K562 (cell line): ENCODE measurements around the gene TMEM100. TPM values are rescaled to one million over a fixed set of nuclear protein-coding genes. Genes with fewer than 3 reads are reported as not detected.

Experiments
- BMI1 ChIP-seq: fragments of 150-350 bp; IDR thresholded peaks from 2 replicates; pipeline ENCODE4 v1.6.1; 2014; ENCODE audit warnings: low read length
- CBX8 ChIP-seq: fragments of 200-600 bp; sonication (generic); IDR thresholded peaks from 2 replicates; pipeline ENCODE4 v1.6.1; 2012; ENCODE audit warnings: borderline replicate concordance, mixed run types, low read depth, mild to moderate bottlenecking, moderate library complexity, mixed read lengths, low read length, control low read depth, inconsistent platforms; ENCODE audit not compliant: poor library complexity, severe bottlenecking; ENCODE audit errors: extremely low read depth
- E2F6 ChIP-seq, 2 experiments: IDR thresholded peaks; 2 replicates each; pipeline ENCODE4 v1.6.1; 2011; ENCODE audit warnings: borderline replicate concordance in 1 of 2, control low read depth in 1 of 2, low read depth in 1 of 2, low read length in 1 of 2, mild to moderate bottlenecking in 1 of 2, mixed read lengths in 1 of 2, moderate library complexity in 1 of 2; ENCODE audit not compliant: insufficient read depth in 1 of 2, insufficient read length in 1 of 2, poor library complexity in 1 of 2, severe bottlenecking in 1 of 2; ENCODE audit errors: extremely low read depth in 1 of 2
- FOSL1 ChIP-seq: fragments of 200-800 bp; sonication (Bioruptor generic); conservative IDR thresholded peaks from 2 replicates; pipeline ENCODE4 v1.6.1; 2016; ENCODE audit warnings: missing genetic modification characterization, missing compliant biosample characterization
- KLF6 ChIP-seq: fragments of 250-450 bp; sonication (Bioruptor Pico); IDR thresholded peaks from 2 replicates; pipeline ENCODE4 v1.4.0; 2020; ENCODE audit warnings: mild to moderate bottlenecking, moderate library complexity, borderline replicate concordance
- MBD1 ChIP-seq: fragments of 250-450 bp; sonication (Bioruptor Pico); IDR thresholded peaks from 2 replicates; pipeline ENCODE4 v1.8.0; 2022; ENCODE audit warnings: inconsistent platforms
- MCM5 ChIP-seq: fragments of 450-650 bp; IDR thresholded peaks from 2 replicates; pipeline ENCODE4 v1.6.1; 2016; ENCODE audit warnings: low read depth
- MTA3 ChIP-seq: fragments of 450-650 bp; formaldehyde crosslinking; IDR thresholded peaks from 2 replicates; pipeline ENCODE4 v1.6.1; 2017; ENCODE audit warnings: mild to moderate bottlenecking, borderline replicate concordance
- TRIM25 ChIP-seq: fragments of 450-650 bp; IDR thresholded peaks from 2 replicates; pipeline ENCODE4 v1.7.0; 2016; ENCODE audit warnings: borderline replicate concordance
- TSC22D4 ChIP-seq: fragments of 450-650 bp; IDR thresholded peaks from 2 replicates; pipeline ENCODE4 v1.6.1; 2016; ENCODE audit warnings: missing genetic modification characterization, missing biosample characterization, control low read depth
- ZC3H11A ChIP-seq: IDR thresholded peaks from 2 replicates; pipeline ENCODE4 v1.6.1; 2012; ENCODE audit warnings: low read depth, low read length, improper control_type of control experiment
- ZNF133 ChIP-seq: fragments of 250-450 bp; sonication (Bioruptor Pico); IDR thresholded peaks from 2 replicates; pipeline ENCODE4 v1.4.0; 2020; ENCODE audit warnings: mild to moderate bottlenecking
- ZNF586 ChIP-seq: fragments of 450-650 bp; formaldehyde crosslinking; conservative IDR thresholded peaks from 2 replicates; pipeline ENCODE4 v1.4.0; 2020; ENCODE audit warnings: mild to moderate bottlenecking, moderate library complexity
- polyA plus RNA-seq, 8 experiments: library from polyadenylated mRNA; depleted of rRNA in 4 of 8; stranded (reverse) in 5 of 8; unstranded in 3 of 8; fragments of >200 nt; fragmentation: Nextera tagmentation in 2 of 8; fragmentation: Illumina TruSeq in 1 of 8; extraction: Ambion mirVana in 2 of 8; extraction: Trizol in 1 of 8; gene quantifications; 2 replicates each; pipeline versions ENCODE4 v1.2.1 to v1.2.3, GENCODE V29; 2011 to 2014; ENCODE audit warnings: inconsistent platforms in 1 of 8, missing spikeins in 1 of 8
- total RNA-seq, 7 experiments: library from RNA; depleted of rRNA in 6 of 7; stranded (reverse); fragments of >200 nt in 6 of 7; fragmentation: Illumina TruSeq in 2 of 7; extraction: Trizol in 2 of 7; gene quantifications; 2 replicates each; pipeline versions ENCODE4 v1.2.1 to v1.2.3, GENCODE V29; 2011 to 2021; ENCODE audit warnings: low replicate concordance in 1 of 7
- TF ChIP-seq, protein P1 (sequence below), 3 experiments: fragments of 200-800 bp in 1 of 3; sonication (Bioruptor generic) in 1 of 3; sonication (generic) in 1 of 3; formaldehyde crosslinking in 1 of 3; IDR thresholded peaks; 2 replicates each; pipeline versions ENCODE4 v1.6.1 to v1.8.0; 2016 to 2022; ENCODE audit warnings: mild to moderate bottlenecking in 2 of 3, missing compliant biosample characterization in 2 of 3, missing genetic modification characterization in 2 of 3, missing genetic modification reagents in 1 of 3
- TF ChIP-seq, protein P2 (sequence below): fragments of 450-650 bp; IDR thresholded peaks from 2 replicates; pipeline ENCODE4 v1.6.1; 2017; ENCODE audit warnings: antibody characterized with exemption, mild to moderate bottlenecking

Gene TMEM100
- total and polyA plus RNA-seq, 9 of the 15 experiments (the other 6 are each of a cell fraction or from before 2014, with no cell fraction given): 0.12 to 0.50 (median 0.19) TPM

- TF ChIP-seq TRIM25 (no peak), KLF6 (CRISPR knock-in tag) (no peak), BMI1 (no peak), MTA3 (no peak), TSC22D4 (tag) (no peak), CBX8 (no peak), MCM5 (no peak), ZNF586 (CRISPR knock-in tag) (no peak), E2F6 (IDR thresholded peaks at IDR 0.05; ENCODE audit: borderline replicate concordance in 1 of 2, extremely low read depth in 1 of 2, insufficient read depth in 1 of 2, insufficient read length in 1 of 2, low read depth in 1 of 2, low read length in 1 of 2, poor library complexity in 1 of 2, severe bottlenecking in 1 of 2) (peak in 1 of 2 experiments; percentile 11), ZNF133 (no peak), FOSL1 (tag) (0 out of 2 replicates have a peak, but pooled peaks have one; percentile 12), ZC3H11A (no peak), MBD1 (no peak)
- TF ChIP-seq, protein P1, sequence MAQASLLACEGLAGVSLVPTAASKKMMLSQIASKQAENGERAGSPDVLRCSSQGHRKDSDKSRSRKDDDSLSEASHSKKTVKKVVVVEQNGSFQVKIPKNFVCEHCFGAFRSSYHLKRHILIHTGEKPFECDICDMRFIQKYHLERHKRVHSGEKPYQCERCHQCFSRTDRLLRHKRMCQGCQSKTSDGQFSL (CRISPR knock-in tag; IDR thresholded peaks at IDR 0.05): no peak
- TF ChIP-seq, protein P1 (tag; IDR thresholded peaks at IDR 0.05): no peak
- TF ChIP-seq, protein P2, sequence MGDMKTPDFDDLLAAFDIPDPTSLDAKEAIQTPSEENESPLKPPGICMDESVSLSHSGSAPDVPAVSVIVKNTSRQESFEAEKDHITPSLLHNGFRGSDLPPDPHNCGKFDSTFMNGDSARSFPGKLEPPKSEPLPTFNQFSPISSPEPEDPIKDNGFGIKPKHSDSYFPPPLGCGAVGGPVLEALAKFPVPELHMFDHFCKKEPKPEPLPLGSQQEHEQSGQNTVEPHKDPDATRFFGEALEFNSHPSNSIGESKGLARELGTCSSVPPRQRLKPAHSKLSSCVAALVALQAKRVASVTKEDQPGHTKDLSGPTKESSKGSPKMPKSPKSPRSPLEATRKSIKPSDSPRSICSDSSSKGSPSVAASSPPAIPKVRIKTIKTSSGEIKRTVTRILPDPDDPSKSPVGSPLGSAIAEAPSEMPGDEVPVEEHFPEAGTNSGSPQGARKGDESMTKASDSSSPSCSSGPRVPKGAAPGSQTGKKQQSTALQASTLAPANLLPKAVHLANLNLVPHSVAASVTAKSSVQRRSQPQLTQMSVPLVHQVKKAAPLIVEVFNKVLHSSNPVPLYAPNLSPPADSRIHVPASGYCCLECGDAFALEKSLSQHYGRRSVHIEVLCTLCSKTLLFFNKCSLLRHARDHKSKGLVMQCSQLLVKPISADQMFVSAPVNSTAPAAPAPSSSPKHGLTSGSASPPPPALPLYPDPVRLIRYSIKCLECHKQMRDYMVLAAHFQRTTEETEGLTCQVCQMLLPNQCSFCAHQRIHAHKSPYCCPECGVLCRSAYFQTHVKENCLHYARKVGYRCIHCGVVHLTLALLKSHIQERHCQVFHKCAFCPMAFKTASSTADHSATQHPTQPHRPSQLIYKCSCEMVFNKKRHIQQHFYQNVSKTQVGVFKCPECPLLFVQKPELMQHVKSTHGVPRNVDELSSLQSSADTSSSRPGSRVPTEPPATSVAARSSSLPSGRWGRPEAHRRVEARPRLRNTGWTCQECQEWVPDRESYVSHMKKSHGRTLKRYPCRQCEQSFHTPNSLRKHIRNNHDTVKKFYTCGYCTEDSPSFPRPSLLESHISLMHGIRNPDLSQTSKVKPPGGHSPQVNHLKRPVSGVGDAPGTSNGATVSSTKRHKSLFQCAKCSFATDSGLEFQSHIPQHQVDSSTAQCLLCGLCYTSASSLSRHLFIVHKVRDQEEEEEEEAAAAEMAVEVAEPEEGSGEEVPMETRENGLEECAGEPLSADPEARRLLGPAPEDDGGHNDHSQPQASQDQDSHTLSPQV: peak; percentile 80
These were observed 9.1 kb upstream of the TMEM100 start (continued) for GRCh38 chr17:55731586-55732250.
